SW480 (cell line): ENCODE measurements around the gene PLVAP.
A peak's percentile ranks its signal among the peaks of the same experiment; 100 is the strongest.

Experiments used
- DNase-seq: peaks from one replicate; pipeline ENCODE4 v3.0.0-alpha.2; 2016; ENCODE audit warnings: low spot score

Gene PLVAP

DNA sequence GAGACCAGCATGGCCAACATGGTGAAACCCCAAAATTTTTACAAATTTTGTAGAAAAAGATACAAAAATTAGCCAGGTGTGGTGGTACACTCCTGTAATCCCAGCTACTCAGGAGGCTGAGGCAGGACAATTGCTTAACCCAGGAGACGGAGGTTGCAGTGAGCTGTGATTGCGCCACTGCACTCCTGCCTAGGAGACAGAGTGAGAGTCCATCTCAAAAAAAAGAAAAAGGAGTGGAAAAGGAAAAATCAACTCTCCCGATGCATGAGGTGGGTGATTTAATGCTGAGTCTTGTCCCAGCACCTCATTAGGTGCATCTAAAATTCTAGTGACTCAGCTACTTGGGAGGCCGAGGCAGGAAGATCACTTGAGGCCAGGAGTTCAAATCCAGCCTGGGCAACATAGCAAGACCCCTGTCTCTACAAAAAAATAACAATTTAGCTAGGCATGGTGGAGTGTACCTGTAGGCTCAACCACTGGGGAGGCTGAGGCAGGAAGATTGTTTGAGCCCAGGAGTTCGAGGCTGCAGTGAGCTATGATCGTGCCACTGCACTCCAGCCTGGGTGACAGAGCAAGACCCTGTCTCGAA, 20.0 kb downstream of the PLVAP start:
- DNase-seq, result no peak

- DNase-seq, result no peak
Observed at GRCh38 chr19:17353386-17353785, 23.8 kb downstream of the PLVAP start.

GRCh38 chr19:17352608-17353280, 24.4 kb downstream of the PLVAP start:
- no peak for DNase-seq

GRCh38 chr19:17351815-17352435, 25.2 kb downstream of the PLVAP start:
- no peak for DNase-seq

GRCh38 chr19:17348700-17349099, 28.4 kb downstream of the PLVAP start:
- peak; percentile 53 for DNase-seq

DNA sequence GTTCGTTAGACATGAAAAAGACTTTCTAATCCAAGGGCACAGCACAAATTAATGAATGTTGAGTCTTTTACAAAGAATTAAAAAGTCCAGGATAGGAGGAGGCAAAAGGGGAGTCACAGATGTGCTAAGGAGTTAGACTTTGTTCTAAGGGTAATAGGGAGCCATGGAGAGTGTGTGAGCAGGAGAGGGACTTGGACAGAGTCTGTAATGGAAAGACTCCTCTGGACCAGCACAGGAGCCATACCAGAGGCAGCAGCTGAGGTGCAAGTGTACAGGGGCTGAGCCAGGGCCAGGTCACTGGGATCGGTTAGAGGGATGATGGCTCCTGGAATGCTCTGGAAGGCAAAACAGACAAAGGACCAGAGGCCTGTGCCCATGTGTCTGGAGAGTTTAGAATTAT, 29.3 kb downstream of the PLVAP start:
- DNase-seq, result no peak

DNA sequence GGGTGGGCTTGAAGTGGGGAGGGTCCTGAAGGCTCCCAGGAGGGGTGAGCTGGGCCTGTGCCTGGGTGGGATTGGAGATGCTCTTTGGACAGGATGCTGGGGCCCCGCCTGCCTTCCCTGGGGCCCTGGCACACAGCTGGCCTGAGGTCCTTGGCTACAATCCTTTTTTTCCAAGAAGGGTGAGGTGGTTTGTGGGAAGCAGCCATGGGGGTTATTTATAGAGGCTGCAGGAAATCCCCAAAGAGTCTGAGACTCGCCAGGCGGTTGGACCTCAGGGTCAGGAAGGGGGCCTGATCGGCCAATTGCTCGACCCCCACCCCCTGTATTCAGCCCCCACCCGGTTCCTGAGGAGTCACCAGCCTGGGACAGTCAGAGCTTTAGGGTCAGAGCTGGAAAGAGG, 29.8 kb downstream of the PLVAP start:
- no peak for DNase-seq

- peak; percentile 54 for DNase-seq
Observed at GRCh38 chr19:17346109-17346671, 31.0 kb downstream of the PLVAP start.

GRCh38 chr19:17341845-17342244, 35.3 kb downstream of the PLVAP start:
- no peak for DNase-seq

DNA sequence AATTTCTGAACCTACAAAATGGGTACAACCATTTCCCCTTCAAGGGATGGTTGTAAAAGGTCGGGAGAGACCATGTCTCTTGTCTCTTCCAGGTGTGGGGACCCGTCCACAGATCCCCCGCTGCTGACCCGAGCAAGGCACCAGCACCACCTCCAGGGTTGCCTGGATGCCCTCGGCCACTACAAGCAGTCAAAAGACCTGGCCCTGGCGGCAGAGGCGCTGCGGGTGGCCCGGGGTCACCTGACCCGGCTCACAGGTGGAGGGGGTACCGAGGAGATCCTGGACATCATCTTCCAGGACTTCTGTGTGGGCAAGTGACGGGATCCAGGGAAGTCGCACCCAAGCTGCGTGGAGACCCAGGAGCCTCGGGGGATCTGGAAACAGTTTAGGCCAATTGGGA, 35.8 kb downstream of the PLVAP start:
- DNase-seq, result no peak

DNA sequence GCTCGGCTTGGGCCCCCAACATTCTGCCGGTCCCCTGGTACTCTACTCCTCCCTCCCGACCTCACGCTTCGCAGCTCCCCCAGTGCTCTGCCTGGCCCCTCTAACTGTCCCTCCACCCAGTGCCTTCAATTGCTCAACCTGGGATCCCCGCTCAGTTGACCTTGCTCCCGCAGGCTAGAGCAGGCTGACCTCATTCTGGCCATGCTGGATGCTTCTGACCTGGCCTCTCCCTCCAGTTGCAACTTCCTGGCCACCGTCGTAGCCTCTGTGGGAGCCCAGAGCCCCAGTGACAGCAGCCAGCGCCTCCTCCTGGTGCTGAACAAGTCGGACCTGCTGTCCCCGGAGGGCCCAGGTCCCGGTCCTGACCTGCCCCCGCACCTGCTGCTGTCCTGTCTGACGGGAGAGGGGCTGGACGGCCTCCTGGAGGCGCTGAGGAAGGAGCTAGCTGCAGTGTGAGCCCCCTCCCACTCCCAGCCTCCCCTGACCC, 36.2 kb downstream of the PLVAP start:
- no peak for DNase-seq

DNA sequence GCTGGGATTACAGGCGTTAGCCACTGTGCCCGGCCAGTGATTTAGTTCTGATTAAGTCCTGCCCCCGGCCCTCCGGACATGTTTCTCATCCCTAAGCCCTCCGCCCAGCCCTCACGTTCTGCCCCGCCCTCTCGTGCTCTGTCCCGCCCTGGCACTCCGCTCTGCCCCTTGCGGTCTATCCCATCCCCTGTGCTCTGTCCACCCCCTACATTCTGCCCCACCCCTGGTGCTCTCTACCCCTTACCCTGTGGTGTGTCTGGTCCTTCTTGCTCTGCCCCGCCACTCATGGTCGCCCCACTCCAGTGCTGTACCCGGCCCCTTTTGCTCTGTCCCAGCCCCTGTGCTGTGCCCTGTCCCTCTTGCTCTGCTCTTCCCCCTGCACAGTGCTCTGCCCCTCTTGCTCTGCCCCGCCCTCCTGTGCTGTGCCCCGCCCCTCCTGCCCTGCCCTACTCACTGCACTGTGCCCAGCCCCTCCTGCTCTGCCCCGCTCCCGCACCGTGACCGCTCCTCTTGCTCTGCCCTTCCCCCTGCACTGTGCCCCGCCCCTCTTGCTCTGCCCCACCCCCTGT, 36.8 kb downstream of the PLVAP start:
- peak; percentile 46 for DNase-seq

GRCh38 chr19:17339088-17339741, 37.9 kb downstream of the PLVAP start:
- DNase-seq, result no peak

GRCh38 chr19:17338433-17339078, 38.6 kb downstream of the PLVAP start:
- DNase-seq, result no peak

- DNase-seq, result peak; percentile 44
Observed at GRCh38 chr19:17337675-17338432, 39.3 kb downstream of the PLVAP start.

DNA sequence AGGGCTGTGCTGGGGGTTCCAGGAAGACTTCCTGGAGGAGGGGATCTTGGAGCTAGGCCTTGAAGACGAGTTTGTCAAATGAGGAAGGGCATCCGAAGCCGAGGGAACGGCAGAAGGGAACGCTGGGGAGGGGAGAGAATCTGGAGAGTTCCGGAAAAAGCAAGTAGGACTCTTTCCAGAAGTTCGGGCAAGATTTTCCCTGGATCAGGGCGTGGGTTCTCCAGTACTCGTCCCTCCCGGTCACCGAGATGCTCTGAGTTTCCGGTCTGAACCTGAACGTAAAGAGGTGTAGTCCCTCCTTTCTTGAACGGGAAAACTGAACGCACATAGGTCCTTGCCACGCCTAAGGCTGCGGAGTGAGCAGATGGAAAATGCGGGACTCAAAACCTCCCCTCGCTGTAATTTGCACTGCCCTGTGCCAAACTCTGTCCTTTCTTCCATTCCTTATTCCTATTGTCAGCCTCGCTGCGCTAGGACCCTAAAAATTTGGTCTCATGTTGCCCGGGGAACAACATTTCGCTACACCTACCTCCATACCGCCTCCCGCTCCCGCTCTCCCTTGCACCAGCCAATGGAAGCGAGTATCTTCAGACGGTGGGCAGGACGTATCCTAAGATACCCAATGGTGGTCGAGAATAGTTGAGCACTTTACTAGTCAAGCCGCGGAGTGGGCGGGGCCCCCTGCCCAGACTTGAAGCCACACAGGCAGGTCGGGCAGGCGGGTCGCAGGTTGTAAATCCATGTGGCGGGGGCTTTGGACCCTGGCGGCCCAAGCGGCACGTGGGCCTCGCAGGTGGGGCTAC, 40.1 kb downstream of the PLVAP start, which contains the start of gene GTPBP3:
TSS of gene GTPBP3 (plus strand) at position 682 of the 803 bp plus-strand sequence. CDS start at position 741, 59 bp downstream.
- peak; percentile 99 for DNase-seq

- DNase-seq, result no peak
Observed at GRCh38 chr19:17335575-17335974, 41.6 kb downstream of the PLVAP start.

GRCh38 chr19:17334414-17335409, 42.4 kb downstream of the PLVAP start, which contains the start of gene ANO8:
TSS of gene ANO8 (minus strand) at chr19:17334855. CDS start at chr19:17334670, 185 bp downstream.
- peak; percentile 97 for DNase-seq
